H1 (cell line): ENCODE results near the gene SLC45A1. TPM values are rescaled to one million over a fixed set of nuclear protein-coding genes. Genes with fewer than 3 reads are reported as not detected.

Source experiments
- CTCF ChIA-PET: fragments of 300-600 bp; sonication (Branson Sonifier 250); formaldehyde crosslinking; loops from one replicate; lab custom pipeline; 2021; ENCODE audit not compliant: partially characterized antibody; lab: Charles Lee
- POLR2A ChIA-PET: fragments of 300-600 bp; sonication (Branson Sonifier 250); formaldehyde crosslinking; loops from one replicate; lab custom pipeline; 2021; ENCODE audit warnings: inconsistent platforms; ENCODE audit not compliant: partially characterized antibody; lab: Charles Lee
- DNase-seq, 2 experiments: peaks; one replicate each; pipeline versions ENCODE4 v3.0.0 to v3.0.0-alpha.2; 2010 to 2022; ENCODE audit warnings: low spot score in 2 of 2, low read depth in 1 of 2, mixed read lengths in 1 of 2
- FAIRE-seq: peaks from 2 replicates; lab custom pipeline; 2011; peaks lifted over from hg19 to GRCh38; lab: Jason Lieb, UNC
- H2AFZ ChIP-seq: 2 replicates; pipeline ENCODE4 v1.8.1; 2012; ENCODE audit warnings: low read length, inconsistent platforms
- H2AK5ac ChIP-seq: 2 replicates; pipeline ENCODE4 v1.6.1; 2013; ENCODE audit warnings: low read depth, low read length
- H2BK120ac ChIP-seq: replicated peaks from 2 replicates; pipeline ENCODE3; 2013; ENCODE audit warnings: low read depth, low read length, inconsistent platforms
- H2BK12ac ChIP-seq: 2 replicates; pipeline ENCODE4 v1.6.1; 2013; ENCODE audit warnings: low read depth, low read length
- H2BK15ac ChIP-seq: 2 replicates; pipeline ENCODE4 v1.6.1; 2013; ENCODE audit warnings: low read length
- H2BK20ac ChIP-seq: 2 replicates; pipeline ENCODE4 v1.6.1; 2013; ENCODE audit warnings: low read length
- H2BK5ac ChIP-seq: 2 replicates; pipeline ENCODE4 v1.6.1; 2013; ENCODE audit warnings: low read depth, low read length
- H3K14ac ChIP-seq: 2 replicates; pipeline ENCODE4 v1.6.1; 2013; ENCODE audit warnings: inconsistent platforms; ENCODE audit not compliant: insufficient read length
- H3K18ac ChIP-seq: 2 replicates; pipeline ENCODE4 v1.6.1; 2013; ENCODE audit warnings: low read length; ENCODE audit errors: extremely low read depth
- H3K23ac ChIP-seq: 2 replicates; pipeline ENCODE4 v1.6.1; 2013; ENCODE audit warnings: inconsistent platforms; ENCODE audit not compliant: insufficient read length
- H3K23me2 ChIP-seq: 2 replicates; pipeline ENCODE4 v1.6.1; 2013; ENCODE audit warnings: low read depth, low read length
- H3K27ac ChIP-seq: 2 replicates; pipeline ENCODE4 v1.6.1; 2011; ENCODE audit warnings: low read depth, low read length, inconsistent platforms
- H3K27me3 ChIP-seq, 4 experiments: replicated peaks in 1 of 4; 1 replicate in 1 of 4; 2 replicates in 3 of 4; pipeline versions ENCODE4 v1.6.1 to v1.8.1; 2011 to 2013; ENCODE audit warnings: low read length in 3 of 4, mild to moderate bottlenecking in 3 of 4, inconsistent platforms in 2 of 4, mixed read lengths in 2 of 4, moderate library complexity in 1 of 4; ENCODE audit not compliant: control insufficient read depth in 3 of 4, insufficient read depth in 3 of 4; ENCODE audit errors: extremely low read depth in 1 of 4
- H3K36me3 ChIP-seq, 4 experiments: 2 replicates each; pipeline versions ENCODE4 v1.6.1 to v1.8.1; 2011 to 2013; ENCODE audit warnings: mild to moderate bottlenecking in 4 of 4, low read length in 3 of 4, moderate library complexity in 2 of 4, control low read depth in 1 of 4, inconsistent platforms in 1 of 4; ENCODE audit not compliant: insufficient read depth in 4 of 4, control insufficient read depth in 2 of 4
- H3K4ac ChIP-seq: replicated peaks from 2 replicates; pipeline ENCODE3; 2013; ENCODE audit warnings: low read length, low read depth, mixed read lengths, inconsistent platforms; ENCODE audit not compliant: insufficient read length
- H3K4me1 ChIP-seq, 4 experiments: replicated peaks in 1 of 4; 1 replicate in 1 of 4; 2 replicates in 3 of 4; pipeline versions ENCODE4 v1.6.1 to v1.8.1; 2011 to 2013; ENCODE audit warnings: low read length in 3 of 4, inconsistent platforms in 2 of 4, mixed read lengths in 1 of 4; ENCODE audit not compliant: insufficient read depth in 4 of 4, control insufficient read depth in 3 of 4
- H3K4me2 ChIP-seq, 2 experiments: 2 replicates each; pipeline versions ENCODE4 v1.6.1 to v1.8.1; 2011 to 2013; ENCODE audit warnings: low read depth in 2 of 2, low read length in 2 of 2, control low read depth in 1 of 2, inconsistent platforms in 1 of 2, mild to moderate bottlenecking in 1 of 2; ENCODE audit not compliant: insufficient read depth in 1 of 2
- H3K4me3 ChIP-seq, 4 experiments: fragments of 200-600, 300-600 bp in 1 of 4; sonication (generic), shearing (Covaris generic), sonication (Bioruptor Twin) in 1 of 4; 2 replicates each; pipeline versions ENCODE4 v1.5.1 to v1.8.1; 2011 to 2016; ENCODE audit warnings: low read length in 4 of 4, low read depth in 3 of 4, control low read depth in 2 of 4, inconsistent platforms in 2 of 4, mild to moderate bottlenecking in 2 of 4, mixed read lengths in 1 of 4, moderate library complexity in 1 of 4; ENCODE audit not compliant: insufficient read depth in 2 of 4; ENCODE audit errors: extremely low read depth in 1 of 4
- H3K56ac ChIP-seq: replicated peaks from 2 replicates; pipeline ENCODE3; 2013; ENCODE audit warnings: low read depth, mild to moderate bottlenecking, mixed read lengths, low read length, inconsistent platforms; ENCODE audit not compliant: insufficient read length
- H3K79me1 ChIP-seq: 2 replicates; pipeline ENCODE4 v1.6.1; 2013; ENCODE audit warnings: low read depth, low read length, control low read depth
- H3K79me2 ChIP-seq, 2 experiments: 2 replicates each; pipeline versions ENCODE4 v1.6.1 to v1.8.1; 2012 to 2013; ENCODE audit warnings: low read length in 2 of 2, mild to moderate bottlenecking in 2 of 2, inconsistent platforms in 1 of 2; ENCODE audit not compliant: insufficient read depth in 2 of 2, control insufficient read depth in 1 of 2
- H3K9ac ChIP-seq, 4 experiments: replicated peaks in 1 of 4; 1 replicate in 1 of 4; 2 replicates in 3 of 4; pipeline versions ENCODE4 v1.6.1 to v1.8.1; 2011 to 2013; ENCODE audit warnings: low read depth in 3 of 4, low read length in 3 of 4, control low read depth in 2 of 4, mild to moderate bottlenecking in 2 of 4, moderate library complexity in 2 of 4, inconsistent platforms in 1 of 4; ENCODE audit errors: extremely low read depth in 1 of 4
- H3K9me3 ChIP-seq, 2 experiments: 2 replicates each; pipeline versions ENCODE4 v1.6.1 to v1.8.1; 2012 to 2013; ENCODE audit warnings: mild to moderate bottlenecking in 2 of 2, moderate library complexity in 2 of 2, control low read depth in 1 of 2, inconsistent platforms in 1 of 2, low read depth in 1 of 2, low read length in 1 of 2, mixed read lengths in 1 of 2; ENCODE audit not compliant: insufficient read depth in 2 of 2
- H4K20me1 ChIP-seq, 2 experiments: replicated peaks in 1 of 2; 2 replicates each; pipeline versions ENCODE3 to v1.8.1; 2011 to 2013; ENCODE audit warnings: inconsistent platforms in 2 of 2, low read length in 2 of 2, mild to moderate bottlenecking in 1 of 2; ENCODE audit not compliant: insufficient read depth in 2 of 2, control insufficient read depth in 1 of 2
- H4K5ac ChIP-seq: 2 replicates; pipeline ENCODE4 v1.6.1; 2013; ENCODE audit warnings: low read length, low read depth, mixed read lengths, inconsistent platforms; ENCODE audit not compliant: insufficient read length
- H4K8ac ChIP-seq: 2 replicates; pipeline ENCODE4 v1.8.0; 2013; ENCODE audit warnings: mild to moderate bottlenecking, moderate library complexity, low read length, inconsistent platforms; ENCODE audit not compliant: insufficient read depth; ENCODE audit errors: extremely low read depth
- H4K91ac ChIP-seq: replicated peaks from 2 replicates; pipeline ENCODE3; 2013; ENCODE audit warnings: low read length, mixed read lengths, inconsistent platforms; ENCODE audit not compliant: insufficient read length
- RFX5 ChIP-seq: IDR thresholded peaks from 2 replicates; pipeline ENCODE4 v1.6.1; 2011; ENCODE audit warnings: low read depth, low read length, improper control_type of control experiment, borderline replicate concordance
- WGBS, 2 experiments: shearing (Covaris generic) in 1 of 2; methylation state at CpG; one replicate each; pipeline versions ENCODE4 v1.1.6 to v1.1.7; 2013 to 2015; ENCODE audit warnings: low lambda C conversion rate in 2 of 2, mixed read lengths in 2 of 2, inconsistent platforms in 1 of 2, low coverage in 1 of 2, missing lambda C conversion rate in 1 of 2; ENCODE audit not compliant: insufficient replicate concordance in 2 of 2, insufficient coverage in 1 of 2, insufficient read length in 1 of 2; ENCODE audit errors: extremely low coverage in 1 of 2, missing lambda C conversion rate in 1 of 2; 5-methylcytosine and 5-hydroxymethylcytosine counted together
- polyA plus RNA-seq, 7 experiments: library from polyadenylated mRNA; depleted of rRNA in 3 of 7; stranded (reverse) in 5 of 7; unstranded in 2 of 7; fragments of >200 nt in 5 of 7; fragments of 200-250 nt in 2 of 7; gene quantifications; 1 replicate in 5 of 7; 2 replicates in 1 of 7; 4 replicates in 1 of 7; pipeline versions ENCODE4 v1.2.1 to v1.2.3, GENCODE V29; 2011 to 2013; ENCODE audit warnings: missing spikeins in 2 of 7, mixed read lengths in 2 of 7
- total RNA-seq: library from RNA; stranded (reverse); fragmentation: NEBNext Ultra II Directional; extraction: Animal tissue kit (Norgen Biotek cat#: 25700); gene quantifications from 2 replicates; pipeline ENCODE4 v1.2.1, GENCODE V29; 2021

Gene SLC45A1
- total and polyA plus RNA-seq, 2 of the 8 experiments (the other 6 are each of a cell fraction or from before 2014, with no cell fraction given) = 1.0 to 1.7 TPM

GRCh38 chr1:8321612-8322011 is 3.7 kb downstream of the SLC45A1 start:
- Histone ChIP-seq H3K23ac (no peak overlapping the region), H4K91ac (no peak overlapping the region), H3K56ac (no peak overlapping the region), H2AK5ac (no peak overlapping the region), H3K18ac (no peak overlapping the region), H3K9me3 (no peaks in the 10 kb centered on the region), H2AFZ (no peak overlapping the region), H2BK120ac (no peak overlapping the region), H3K36me3 (no peaks in the 10 kb centered on the region), H2BK20ac (no peak overlapping the region), H3K79me1 (no peaks in the 10 kb centered on the region), H3K79me2 (no peaks in the 10 kb centered on the region), H2BK5ac (no peak overlapping the region), H3K14ac (no peak overlapping the region), H3K27ac (no peak overlapping the region), H3K9ac (no peak overlapping the region), H3K4me1 (peaks cover 0 to 7% (median 2%) of the 10 kb centered on the region in 4 experiments; a peak in 5 of 7 replicates), H2BK15ac (no peak overlapping the region), H3K4me3 (no peak overlapping the region), H3K4ac (no peak overlapping the region), H4K20me1 (peaks cover 0 to 1% of the 10 kb centered on the region in 2 experiments), H3K27me3 (peaks cover 0 to 20% (median 13%) of the 10 kb centered on the region in 4 experiments; a peak in 6 of 7 replicates), H4K8ac (no peak overlapping the region), H2BK12ac (no peak overlapping the region), H4K5ac (no peak overlapping the region), H3K23me2 (peaks cover 14% of the 10 kb centered on the region; the same call in 1 of the 2 replicates), H3K4me2 (no peak overlapping the region)
- ChIA-PET CTCF (interaction anchor here (8.1 to 8.9 kb wide), 2 partner anchors 28 to 308 kb away, joined by 73 to 211 read pairs; no protein-coding TSS in a partner anchor), POLR2A (no interaction called here)
- no peak for TF ChIP-seq RFX5
- no peak for DNase-seq
- FAIRE-seq = no peak
- 87 to 100% methylated on average over 2 to 3 of the region's 3 CpGs for WGBS, 2 experiments
